ENCODE measurements around the gene SAMD11. TPM values are rescaled to one million over a fixed set of nuclear protein-coding genes. Genes with fewer than 3 reads are reported as not detected.

The SAMD11 gene
- polyA plus RNA-seq, 1 donor from 2014 or later, result 21.6 TPM

DNA sequence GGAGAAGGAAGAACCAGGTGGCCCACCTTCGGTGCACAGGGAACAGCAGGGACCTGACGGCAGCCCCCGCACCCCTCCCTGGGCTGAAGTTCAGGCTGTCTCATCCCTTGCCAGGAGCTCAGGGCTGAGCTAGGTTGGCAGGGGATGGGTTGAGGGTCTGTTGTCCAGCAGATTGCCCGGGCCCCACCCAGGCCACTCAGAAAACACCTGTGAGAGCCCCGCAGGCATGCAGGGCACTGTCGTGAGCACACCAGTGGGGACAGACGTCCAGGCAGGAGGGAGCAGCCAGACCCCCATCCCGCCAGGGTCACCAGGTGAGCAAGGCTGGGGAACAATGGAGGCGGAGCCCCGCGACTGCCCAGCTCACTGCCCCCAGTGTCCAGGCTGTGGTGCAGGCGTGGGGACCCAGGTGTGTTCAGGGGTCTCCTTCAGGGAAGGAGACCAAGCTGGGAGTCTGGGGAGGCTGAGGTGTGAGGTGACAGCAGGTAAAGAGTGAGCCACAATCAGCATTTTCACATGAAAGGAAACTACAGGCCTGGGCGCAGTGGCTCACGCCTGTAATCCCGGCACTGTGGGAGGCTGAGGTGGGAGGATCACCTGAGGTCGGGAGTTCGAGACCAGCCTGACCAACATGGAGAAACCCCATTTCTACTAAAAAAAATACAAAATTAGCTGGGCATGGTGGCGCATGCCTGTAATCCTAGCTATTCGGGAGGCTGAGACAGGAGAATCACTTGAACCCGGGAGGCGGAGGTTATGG is 9.4 kb upstream of the SAMD11 start:
- Histone ChIP-seq H4K20me1 (ENCODE audit: insufficient read depth) (no peaks in the 10 kb centered on the region), H3K4me2 (ENCODE audit: low read length) (no peak overlapping the region), H3K27ac (ENCODE audit: low read length) (no peak overlapping the region), H3K9me2 (ENCODE audit: insufficient read depth, low read length) (no peaks in the 10 kb centered on the region), H3K79me2 (replicated peaks; ENCODE audit: insufficient read depth, low read length) (no peaks in the 10 kb centered on the region), H3K27me3 (ENCODE audit: insufficient read depth, low read depth, low read length) (no peaks in the 10 kb centered on the region), H2AFZ (ENCODE audit: low read depth, low read length) (no peak overlapping the region), H3F3A (ENCODE audit: insufficient read depth, low read length, poor library complexity, severe bottlenecking) (no peaks in the 10 kb centered on the region), H3K36me3 (ENCODE audit: insufficient read depth, low read length) (no peaks in the 10 kb centered on the region), H3K9me3 (ENCODE audit: low read length) (no peaks in the 10 kb centered on the region), H3K9ac (ENCODE audit: low read length) (no peak overlapping the region), H3K4me3 (ENCODE audit: low read length) (no peak overlapping the region)
- TF ChIP-seq SMC3 (conservative IDR thresholded peaks at IDR 0.05; ENCODE audit: poor library complexity), result no peak
- no peak for TF ChIP-seq MXI1 (conservative IDR thresholded peaks at IDR 0.05; ENCODE audit: poor library complexity, severe bottlenecking)
- TF ChIP-seq POLR2AphosphoS5 (IDR thresholded peaks at IDR 0.05), result no peak
- no peak for TF ChIP-seq EP300 (conservative IDR thresholded peaks at IDR 0.05; ENCODE audit: poor library complexity, severe bottlenecking)
- TF ChIP-seq RAD21 (conservative IDR thresholded peaks at IDR 0.05), result no peak
- no peak for TF ChIP-seq REST (IDR thresholded peaks at IDR 0.05; ENCODE audit: borderline replicate concordance)
- no peak for TF ChIP-seq TAF1 (IDR thresholded peaks at IDR 0.05; ENCODE audit: low read depth)
- TF ChIP-seq, protein P1, sequence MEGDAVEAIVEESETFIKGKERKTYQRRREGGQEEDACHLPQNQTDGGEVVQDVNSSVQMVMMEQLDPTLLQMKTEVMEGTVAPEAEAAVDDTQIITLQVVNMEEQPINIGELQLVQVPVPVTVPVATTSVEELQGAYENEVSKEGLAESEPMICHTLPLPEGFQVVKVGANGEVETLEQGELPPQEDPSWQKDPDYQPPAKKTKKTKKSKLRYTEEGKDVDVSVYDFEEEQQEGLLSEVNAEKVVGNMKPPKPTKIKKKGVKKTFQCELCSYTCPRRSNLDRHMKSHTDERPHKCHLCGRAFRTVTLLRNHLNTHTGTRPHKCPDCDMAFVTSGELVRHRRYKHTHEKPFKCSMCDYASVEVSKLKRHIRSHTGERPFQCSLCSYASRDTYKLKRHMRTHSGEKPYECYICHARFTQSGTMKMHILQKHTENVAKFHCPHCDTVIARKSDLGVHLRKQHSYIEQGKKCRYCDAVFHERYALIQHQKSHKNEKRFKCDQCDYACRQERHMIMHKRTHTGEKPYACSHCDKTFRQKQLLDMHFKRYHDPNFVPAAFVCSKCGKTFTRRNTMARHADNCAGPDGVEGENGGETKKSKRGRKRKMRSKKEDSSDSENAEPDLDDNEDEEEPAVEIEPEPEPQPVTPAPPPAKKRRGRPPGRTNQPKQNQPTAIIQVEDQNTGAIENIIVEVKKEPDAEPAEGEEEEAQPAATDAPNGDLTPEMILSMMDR (IDR thresholded peaks at IDR 0.05; ENCODE audit: poor library complexity, severe bottlenecking), result no peak
- TF ChIP-seq EZH2 (IDR thresholded peaks at IDR 0.05; ENCODE audit: borderline replicate concordance, insufficient read depth, low read length, poor library complexity, severe bottlenecking), result no peak

GRCh38 chr1:914891-915280 is 8.8 kb upstream of the SAMD11 start:
- no peaks in the 10 kb centered on the region for H4K20me1 ChIP-seq (ENCODE audit: insufficient read depth)
- H3K27me3 ChIP-seq (ENCODE audit: insufficient read depth, low read depth, low read length), result no peaks in the 10 kb centered on the region
- H3F3A ChIP-seq (ENCODE audit: insufficient read depth, low read length, poor library complexity, severe bottlenecking), result no peaks in the 10 kb centered on the region
- no peak overlapping the region for H3K4me3 ChIP-seq (ENCODE audit: low read length)
- H3K36me3 ChIP-seq (ENCODE audit: insufficient read depth, low read length), result no peaks in the 10 kb centered on the region
- H3K9me2 ChIP-seq (ENCODE audit: insufficient read depth, low read length), result no peaks in the 10 kb centered on the region
- no peak overlapping the region for H2AFZ ChIP-seq (ENCODE audit: low read depth, low read length)
- H3K79me2 ChIP-seq (replicated peaks; ENCODE audit: insufficient read depth, low read length), result no peaks in the 10 kb centered on the region
- H3K9me3 ChIP-seq (ENCODE audit: low read length), result no peaks in the 10 kb centered on the region
- H3K9ac ChIP-seq (ENCODE audit: low read length), result no peak overlapping the region
- no peak overlapping the region for H3K27ac ChIP-seq (ENCODE audit: low read length)
- TF ChIP-seq EZH2 (IDR thresholded peaks at IDR 0.05; ENCODE audit: borderline replicate concordance, insufficient read depth, low read length, poor library complexity, severe bottlenecking) (no peak), REST (IDR thresholded peaks at IDR 0.05; ENCODE audit: borderline replicate concordance) (no peak), RAD21 (conservative IDR thresholded peaks at IDR 0.05) (no peak), SMC3 (conservative IDR thresholded peaks at IDR 0.05; ENCODE audit: poor library complexity) (no peak), POLR2AphosphoS5 (IDR thresholded peaks at IDR 0.05) (no peak), TAF1 (IDR thresholded peaks at IDR 0.05; ENCODE audit: low read depth) (no peak), EP300 (conservative IDR thresholded peaks at IDR 0.05; ENCODE audit: poor library complexity, severe bottlenecking) (no peak), MXI1 (conservative IDR thresholded peaks at IDR 0.05; ENCODE audit: poor library complexity, severe bottlenecking) (no peak)
- TF ChIP-seq, protein P1 (IDR thresholded peaks at IDR 0.05; ENCODE audit: poor library complexity, severe bottlenecking), result no peak
- H3K4me2 ChIP-seq (ENCODE audit: low read length), result no peak overlapping the region

All from neural cell (in vitro differentiated cells).